ENCODE results near the gene CCDC71L. TPM values are rescaled to one million over a fixed set of nuclear protein-coding genes. Genes with fewer than 3 reads are reported as not detected.

CCDC71L gene
- total and polyA plus RNA-seq, 2 of the 13 experiments (the other 11 are each of a cell fraction or from before 2014, with no cell fraction given) = 0.02 TPM; not detected in 1

- intact Hi-C loops (cut with micrococcal nuclease; ENCODE audit: unreplicated experiment) = no loop called here
- TF ChIP-seq MAFK (conservative IDR thresholded peaks at IDR 0.05 in 1 of 2, IDR thresholded peaks at IDR 0.05 in 1 of 2; ENCODE audit: low read length in 2 of 2) = no peak
- TF ChIP-seq SSRP1 (CRISPR knock-in tag; IDR thresholded peaks at IDR 0.05) = no peak
- TF ChIP-seq KLF6 (CRISPR knock-in tag; IDR thresholded peaks at IDR 0.05) = no peak
- no peak for TF ChIP-seq MAFG (CRISPR knock-in tag; IDR thresholded peaks at IDR 0.05)
- TF ChIP-seq, protein P1, sequence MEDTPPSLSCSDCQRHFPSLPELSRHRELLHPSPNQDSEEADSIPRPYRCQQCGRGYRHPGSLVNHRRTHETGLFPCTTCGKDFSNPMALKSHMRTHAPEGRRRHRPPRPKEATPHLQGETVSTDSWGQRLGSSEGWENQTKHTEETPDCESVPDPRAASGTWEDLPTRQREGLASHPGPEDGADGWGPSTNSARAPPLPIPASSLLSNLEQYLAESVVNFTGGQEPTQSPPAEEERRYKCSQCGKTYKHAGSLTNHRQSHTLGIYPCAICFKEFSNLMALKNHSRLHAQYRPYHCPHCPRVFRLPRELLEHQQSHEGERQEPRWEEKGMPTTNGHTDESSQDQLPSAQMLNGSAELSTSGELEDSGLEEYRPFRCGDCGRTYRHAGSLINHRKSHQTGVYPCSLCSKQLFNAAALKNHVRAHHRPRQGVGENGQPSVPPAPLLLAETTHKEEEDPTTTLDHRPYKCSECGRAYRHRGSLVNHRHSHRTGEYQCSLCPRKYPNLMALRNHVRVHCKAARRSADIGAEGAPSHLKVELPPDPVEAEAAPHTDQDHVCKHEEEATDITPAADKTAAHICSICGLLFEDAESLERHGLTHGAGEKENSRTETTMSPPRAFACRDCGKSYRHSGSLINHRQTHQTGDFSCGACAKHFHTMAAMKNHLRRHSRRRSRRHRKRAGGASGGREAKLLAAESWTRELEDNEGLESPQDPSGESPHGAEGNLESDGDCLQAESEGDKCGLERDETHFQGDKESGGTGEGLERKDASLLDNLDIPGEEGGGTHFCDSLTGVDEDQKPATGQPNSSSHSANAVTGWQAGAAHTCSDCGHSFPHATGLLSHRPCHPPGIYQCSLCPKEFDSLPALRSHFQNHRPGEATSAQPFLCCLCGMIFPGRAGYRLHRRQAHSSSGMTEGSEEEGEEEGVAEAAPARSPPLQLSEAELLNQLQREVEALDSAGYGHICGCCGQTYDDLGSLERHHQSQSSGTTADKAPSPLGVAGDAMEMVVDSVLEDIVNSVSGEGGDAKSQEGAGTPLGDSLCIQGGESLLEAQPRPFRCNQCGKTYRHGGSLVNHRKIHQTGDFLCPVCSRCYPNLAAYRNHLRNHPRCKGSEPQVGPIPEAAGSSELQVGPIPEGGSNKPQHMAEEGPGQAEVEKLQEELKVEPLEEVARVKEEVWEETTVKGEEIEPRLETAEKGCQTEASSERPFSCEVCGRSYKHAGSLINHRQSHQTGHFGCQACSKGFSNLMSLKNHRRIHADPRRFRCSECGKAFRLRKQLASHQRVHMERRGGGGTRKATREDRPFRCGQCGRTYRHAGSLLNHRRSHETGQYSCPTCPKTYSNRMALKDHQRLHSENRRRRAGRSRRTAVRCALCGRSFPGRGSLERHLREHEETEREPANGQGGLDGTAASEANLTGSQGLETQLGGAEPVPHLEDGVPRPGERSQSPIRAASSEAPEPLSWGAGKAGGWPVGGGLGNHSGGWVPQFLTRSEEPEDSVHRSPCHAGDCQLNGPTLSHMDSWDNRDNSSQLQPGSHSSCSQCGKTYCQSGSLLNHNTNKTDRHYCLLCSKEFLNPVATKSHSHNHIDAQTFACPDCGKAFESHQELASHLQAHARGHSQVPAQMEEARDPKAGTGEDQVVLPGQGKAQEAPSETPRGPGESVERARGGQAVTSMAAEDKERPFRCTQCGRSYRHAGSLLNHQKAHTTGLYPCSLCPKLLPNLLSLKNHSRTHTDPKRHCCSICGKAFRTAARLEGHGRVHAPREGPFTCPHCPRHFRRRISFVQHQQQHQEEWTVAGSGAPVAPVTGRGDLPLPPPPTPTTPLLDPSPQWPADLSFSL (CRISPR knock-in tag; IDR thresholded peaks at IDR 0.05) = no peak
- no peak for TF ChIP-seq PHB2 (IDR thresholded peaks at IDR 0.05; ENCODE audit: partially characterized antibody)
- no peak for TF ChIP-seq MTF1 (CRISPR knock-in tag; IDR thresholded peaks at IDR 0.05)
- TF ChIP-seq NFATC3 (CRISPR knock-in tag; IDR thresholded peaks at IDR 0.05) = no peak
- TF ChIP-seq ZNF17 (CRISPR knock-in tag; IDR thresholded peaks at IDR 0.05) = no peak
- no peak for TF ChIP-seq ZNF205 (CRISPR knock-in tag; IDR thresholded peaks at IDR 0.05)
- no peak for TF ChIP-seq KLF13 (CRISPR knock-in tag; IDR thresholded peaks at IDR 0.05)
- no peak for TF ChIP-seq ZNF772 (CRISPR knock-in tag; IDR thresholded peaks at IDR 0.05)
- no peak for TF ChIP-seq KDM2A (CRISPR knock-in tag; IDR thresholded peaks at IDR 0.05; ENCODE audit: borderline replicate concordance, low read depth)
- TF ChIP-seq PAX8 (CRISPR knock-in tag; IDR thresholded peaks at IDR 0.05; ENCODE audit: borderline replicate concordance) = no peak
- no peak for FAIRE-seq
- Histone ChIP-seq H3K27ac (ENCODE audit: extremely low read length, insufficient read depth, low read length) (no peak overlapping the region), H3K79me2 (ENCODE audit: insufficient read depth, low read length) (no peaks in the 10 kb centered on the region), H3K9me3 (ENCODE audit: low read length) (no peaks in the 10 kb centered on the region), H3K4me3 (replicated peaks in 1 of 3; ENCODE audit: insufficient read depth in 1 of 3, low read depth in 2 of 3, low read length in 3 of 3) (no peak overlapping the region), H4K20me1 (ENCODE audit: insufficient read depth, low read length) (no peaks in the 10 kb centered on the region), H3K36me3 (replicated peaks in 1 of 2; ENCODE audit: control insufficient read depth in 1 of 2, insufficient read depth in 2 of 2, low read length in 2 of 2) (no peaks in the 10 kb centered on the region), H3K9ac (ENCODE audit: insufficient read depth, low read depth, low read length) (no peak overlapping the region), H3K4me1 (ENCODE audit: insufficient read depth, low read length) (no peaks in the 10 kb centered on the region), H3K4me2 (ENCODE audit: low read depth, low read length) (no peak overlapping the region), H2AFZ (ENCODE audit: low read length) (no peak overlapping the region), H3K27me3 (ENCODE audit: control insufficient read depth in 1 of 2, insufficient read depth in 2 of 2, low read length in 2 of 2) (no peaks in the 10 kb centered on the region)
- in situ Hi-C loops (cut with HindIII; ENCODE audit: extremely low pct_ligation_motif_present, low pct_unique_long_range_greater_than_20kb) = no loop called here
- ChIA-PET POLR2A (no interaction called here), CTCF (ENCODE audit: low intra/inter-chr PET ratio, low total read pairs) (no interaction called here)
- no TSS peak for BruUV-seq (replicated peaks)
- DNase-seq (ENCODE audit: low spot score) = no peak
- no peak for ATAC-seq
- WGBS (ENCODE audit: low lambda C conversion rate) = 0% methylated on average over 3 of the region's 3 CpGs
Measured at GRCh38 chr7:106704000-106704840, 43.3 kb upstream of the CCDC71L start.

Data from HepG2 (cell line).